ENCODE data around the gene ADH1C. TPM values are rescaled to one million over a fixed set of nuclear protein-coding genes. Genes with fewer than 3 reads are reported as not detected.

The ADH1C gene
- total RNA-seq (2014; rRNA removed) (not detected in 2 replicates), Bru-seq, nascent RNA (not detected), BruChase-seq, experiment 1, labeled RNA remaining after a 6-hour chase (not detected), BruChase-seq, experiment 2, labeled RNA remaining after a 2-hour chase (not detected)
- long read RNA-seq: 0 reads

DNA sequence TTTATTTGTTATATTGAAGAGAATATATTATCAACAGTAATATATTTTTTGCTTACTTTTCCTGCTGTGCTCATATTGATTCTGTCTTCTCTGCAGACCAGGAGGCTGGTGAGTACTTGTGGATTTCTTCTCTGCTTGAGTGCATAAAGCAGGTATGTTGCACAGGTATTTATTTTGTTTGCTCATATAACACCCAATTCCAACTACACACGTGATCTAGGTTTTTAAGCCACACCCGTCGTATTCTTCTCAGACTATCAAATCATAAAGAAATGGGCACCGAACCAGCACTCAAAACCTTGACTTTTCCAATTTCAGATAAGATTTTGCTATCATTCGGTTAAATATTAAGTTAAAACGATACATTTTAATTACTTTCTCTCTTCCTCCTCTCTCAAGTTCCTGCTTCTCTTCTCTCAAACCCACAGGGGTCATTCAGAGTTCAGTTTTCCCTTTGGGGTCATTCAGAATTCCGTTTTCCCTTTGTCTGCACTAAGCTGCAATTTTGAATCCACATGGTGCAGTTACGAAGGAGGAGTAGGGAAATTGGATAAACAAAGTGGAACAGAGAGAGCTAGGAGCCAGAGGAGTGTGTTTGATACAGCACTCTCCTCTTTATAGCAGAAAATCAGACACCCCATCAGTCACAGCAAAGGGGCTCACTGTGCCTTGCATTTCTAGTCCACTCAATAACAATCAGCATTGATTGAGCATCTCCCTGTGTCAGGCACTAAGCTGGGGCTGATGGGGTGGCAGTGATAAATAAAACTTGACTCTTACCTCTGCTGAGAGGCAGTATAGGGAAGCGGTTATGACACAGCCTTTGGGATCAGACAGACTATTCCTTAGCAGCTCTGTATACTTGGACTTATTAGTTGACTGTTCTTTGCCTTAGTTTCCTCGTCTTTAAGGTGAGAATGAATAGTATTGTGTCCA is at the start of gene ADH1C:
ADH1C (minus strand) TSS at position 145 of the 936 bp plus-strand sequence; CDS start at position 74, 71 bp downstream.
- ChIA-PET CTCF (no interaction called here), POLR2A (ENCODE audit: unreplicated experiment) (no interaction called here)
- intact Hi-C loops (cut with micrococcal nuclease): no loop called here
- no peak within 1 kb of the TSS for H3K9ac ChIP-seq (ENCODE audit: low read length)
- no peaks in the 10 kb centered on the region for H3K79me2 ChIP-seq (ENCODE audit: low read length)
- H3K4me3 ChIP-seq (ENCODE audit: low read length): no peak within 1 kb of the TSS
- H2AFZ ChIP-seq (ENCODE audit: low read length): no peak within 1 kb of the TSS
- no peaks in the 10 kb centered on the region for H3K9me2 ChIP-seq (replicated peaks; ENCODE audit: low read length)
- no peaks in the 10 kb centered on the region for H3K4me1 ChIP-seq (ENCODE audit: insufficient read depth, low read length)
- H3K9me3 ChIP-seq (ENCODE audit: low read length): no peaks in the 10 kb centered on the region
- H3K4me2 ChIP-seq (ENCODE audit: low read length): no peak within 1 kb of the TSS
- no peak for TF ChIP-seq EZH2phosphoT487 (IDR thresholded peaks at IDR 0.05; ENCODE audit: borderline replicate concordance, low read length)
- no peak for TF ChIP-seq EZH2 (IDR thresholded peaks at IDR 0.05; ENCODE audit: low read length, unreplicated experiment)
- no peaks in the 10 kb centered on the region for H4K20me1 ChIP-seq (ENCODE audit: low read length)
- BruUV-seq (replicated peaks): no TSS peak
- no peak for ATAC-seq
- DNase-seq: no peak
- no peak within 1 kb of the TSS for H3K27ac ChIP-seq (ENCODE audit: low read length)
- no peaks in the 10 kb centered on the region for H3K27me3 ChIP-seq (ENCODE audit: low read length)
- H3K36me3 ChIP-seq (ENCODE audit: low read depth, low read length): no peaks in the 10 kb centered on the region
- H3F3A ChIP-seq (ENCODE audit: low read length, unreplicated experiment): no peaks in the 10 kb centered on the region

- H3K4me1 ChIP-seq (ENCODE audit: insufficient read depth, low read length): peaks cover 17% of the 10 kb centered on the region
- no peak overlapping the region for H3K9ac ChIP-seq (ENCODE audit: low read length)
- H3K4me2 ChIP-seq (ENCODE audit: low read length): no peak overlapping the region
- ATAC-seq (no peak), DNase-seq (no peak)
- H3K79me2 ChIP-seq (ENCODE audit: low read length): no peaks in the 10 kb centered on the region
- CTCF ChIA-PET: interaction anchor here (0.6 kb wide), 1 partner anchor 12 kb away, joined by 5 read pairs; no protein-coding TSS in a partner anchor
- H3K9me3 ChIP-seq (ENCODE audit: low read length): no peaks in the 10 kb centered on the region
- intact Hi-C loops (cut with micrococcal nuclease): no loop called here
- no peak overlapping the region for H3K4me3 ChIP-seq (ENCODE audit: low read length)
- no peaks in the 10 kb centered on the region for H3K27me3 ChIP-seq (ENCODE audit: low read length)
- H3F3A ChIP-seq (ENCODE audit: low read length, unreplicated experiment): no peaks in the 10 kb centered on the region
- H4K20me1 ChIP-seq (ENCODE audit: low read length): no peaks in the 10 kb centered on the region
- H2AFZ ChIP-seq (ENCODE audit: low read length): no peak overlapping the region
- BruUV-seq (replicated peaks): no TSS peak
- no peaks in the 10 kb centered on the region for H3K9me2 ChIP-seq (replicated peaks; ENCODE audit: low read length)
- TF ChIP-seq EZH2 (IDR thresholded peaks at IDR 0.05; ENCODE audit: low read length, unreplicated experiment) (no peak), CTCF (conservative IDR thresholded peaks at IDR 0.05; ENCODE audit: low read depth, low read length) (no peak), EZH2phosphoT487 (IDR thresholded peaks at IDR 0.05; ENCODE audit: borderline replicate concordance, low read length) (no peak)
- POLR2A ChIA-PET (ENCODE audit: unreplicated experiment): no interaction called here
- H3K36me3 ChIP-seq (ENCODE audit: low read depth, low read length): no peaks in the 10 kb centered on the region
- no peak overlapping the region for H3K27ac ChIP-seq (ENCODE audit: low read length)
Observed at GRCh38 chr4:99400831-99401230, 48.3 kb upstream of the ADH1C start.

GRCh38 chr4:99399017-99399416 is 46.5 kb upstream of the ADH1C start:
- ChIA-PET CTCF (interaction anchor here (1.0 kb wide), 1 partner anchor 12 kb away, joined by 3 read pairs; no protein-coding TSS in a partner anchor), POLR2A (ENCODE audit: unreplicated experiment) (no interaction called here)
- H3K4me1 ChIP-seq (ENCODE audit: insufficient read depth, low read length): peaks cover 17% of the 10 kb centered on the region
- no peak for TF ChIP-seq CTCF (conservative IDR thresholded peaks at IDR 0.05; ENCODE audit: low read depth, low read length)
- no peak for TF ChIP-seq EZH2 (IDR thresholded peaks at IDR 0.05; ENCODE audit: low read length, unreplicated experiment)
- TF ChIP-seq EZH2phosphoT487 (IDR thresholded peaks at IDR 0.05; ENCODE audit: borderline replicate concordance, low read length): no peak
- H3K27me3 ChIP-seq (ENCODE audit: low read length): no peaks in the 10 kb centered on the region
- H2AFZ ChIP-seq (ENCODE audit: low read length): no peak overlapping the region
- BruUV-seq (replicated peaks): no TSS peak
- no peaks in the 10 kb centered on the region for H3K9me3 ChIP-seq (ENCODE audit: low read length)
- H4K20me1 ChIP-seq (ENCODE audit: low read length): no peaks in the 10 kb centered on the region
- H3K36me3 ChIP-seq (ENCODE audit: low read depth, low read length): no peaks in the 10 kb centered on the region
- H3K9ac ChIP-seq (ENCODE audit: low read length): no peak overlapping the region
- intact Hi-C loops (cut with micrococcal nuclease): no loop called here
- H3K4me2 ChIP-seq (ENCODE audit: low read length): no peak overlapping the region
- H3K4me3 ChIP-seq (ENCODE audit: low read length): no peak overlapping the region
- no peak for DNase-seq
- H3K9me2 ChIP-seq (replicated peaks; ENCODE audit: low read length): no peaks in the 10 kb centered on the region
- H3K79me2 ChIP-seq (ENCODE audit: low read length): no peaks in the 10 kb centered on the region
- H3F3A ChIP-seq (ENCODE audit: low read length, unreplicated experiment): no peaks in the 10 kb centered on the region
- H3K27ac ChIP-seq (ENCODE audit: low read length): no peak overlapping the region
- ATAC-seq: no peak

All from PC-3 (cell line).